ENCODE results near the gene SNX25. TPM values are rescaled to one million over a fixed set of nuclear protein-coding genes. Genes with fewer than 3 reads are reported as not detected.
A peak's percentile ranks its signal among the peaks of the same experiment; 100 is the strongest.

SNX25 gene
- total RNA-seq, 2 donors from 2014 or later = 13.2 to 16.8 TPM

GRCh38 chr4:185221912-185222311 is 12.5 kb downstream of the SNX25 start:
- Histone ChIP-seq H3K36me3 (no peaks in the 10 kb centered on the region), H3K4me3 (no peak overlapping the region), H3K27me3 (no peaks in the 10 kb centered on the region), H3K27ac (no peak overlapping the region), H3K4me1 (peaks cover 0 to 9% of the 10 kb centered on the region in 2 donors), H3K9me3 (no peaks in the 10 kb centered on the region)
- no peak for DNase-seq (ENCODE audit: low spot score)
- TF ChIP-seq, protein P1, sequence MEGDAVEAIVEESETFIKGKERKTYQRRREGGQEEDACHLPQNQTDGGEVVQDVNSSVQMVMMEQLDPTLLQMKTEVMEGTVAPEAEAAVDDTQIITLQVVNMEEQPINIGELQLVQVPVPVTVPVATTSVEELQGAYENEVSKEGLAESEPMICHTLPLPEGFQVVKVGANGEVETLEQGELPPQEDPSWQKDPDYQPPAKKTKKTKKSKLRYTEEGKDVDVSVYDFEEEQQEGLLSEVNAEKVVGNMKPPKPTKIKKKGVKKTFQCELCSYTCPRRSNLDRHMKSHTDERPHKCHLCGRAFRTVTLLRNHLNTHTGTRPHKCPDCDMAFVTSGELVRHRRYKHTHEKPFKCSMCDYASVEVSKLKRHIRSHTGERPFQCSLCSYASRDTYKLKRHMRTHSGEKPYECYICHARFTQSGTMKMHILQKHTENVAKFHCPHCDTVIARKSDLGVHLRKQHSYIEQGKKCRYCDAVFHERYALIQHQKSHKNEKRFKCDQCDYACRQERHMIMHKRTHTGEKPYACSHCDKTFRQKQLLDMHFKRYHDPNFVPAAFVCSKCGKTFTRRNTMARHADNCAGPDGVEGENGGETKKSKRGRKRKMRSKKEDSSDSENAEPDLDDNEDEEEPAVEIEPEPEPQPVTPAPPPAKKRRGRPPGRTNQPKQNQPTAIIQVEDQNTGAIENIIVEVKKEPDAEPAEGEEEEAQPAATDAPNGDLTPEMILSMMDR (IDR thresholded peaks at IDR 0.05) = no peak

DNA sequence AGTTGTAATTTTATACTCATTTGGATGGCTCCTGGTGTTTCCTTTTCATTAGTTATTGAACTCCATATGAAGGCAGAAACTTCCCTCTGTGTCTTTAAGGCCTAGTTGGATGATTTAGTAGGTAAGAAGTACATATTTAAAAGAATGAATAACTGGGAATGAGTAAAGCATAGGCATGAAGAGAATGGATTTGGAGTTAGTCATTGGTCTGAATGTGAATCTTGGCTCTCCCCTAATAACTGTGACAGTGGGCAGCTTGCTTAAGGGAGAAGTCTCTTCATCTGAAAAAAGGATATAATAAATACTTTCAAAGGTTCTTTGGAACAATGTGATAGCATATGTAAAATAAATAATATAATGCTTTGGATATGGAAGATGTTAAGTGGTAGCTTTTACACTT is 13.2 kb downstream of the SNX25 start:
- peaks cover 0 to 3% of the 10 kb centered on the region in 2 donors for H3K4me1 ChIP-seq
- no peak for DNase-seq (ENCODE audit: low spot score)

GRCh38 chr4:185224597-185224996 is 15.2 kb downstream of the SNX25 start:
- no peaks in the 10 kb centered on the region for H3K27me3 ChIP-seq
- no peak for DNase-seq (ENCODE audit: low spot score)
- TF ChIP-seq, protein P1 (IDR thresholded peaks at IDR 0.05) = peak in 1 of 2 donors; percentile 16
- peaks cover 0 to 10% of the 10 kb centered on the region in 2 donors for H3K4me1 ChIP-seq
- no peak overlapping the region for H3K27ac ChIP-seq
- no peak overlapping the region for H3K4me3 ChIP-seq
- H3K36me3 ChIP-seq = no peaks in the 10 kb centered on the region
- no peaks in the 10 kb centered on the region for H3K9me3 ChIP-seq

More for the DNA sequence above, 13.2 kb downstream of the SNX25 start:
- Histone ChIP-seq H3K27me3 (no peaks in the 10 kb centered on the region), H3K36me3 (no peaks in the 10 kb centered on the region), H3K27ac (no peak overlapping the region), H3K9me3 (no peaks in the 10 kb centered on the region), H3K4me3 (no peak overlapping the region)
- TF ChIP-seq, protein P1 (IDR thresholded peaks at IDR 0.05) = no peak

GRCh38 chr4:185225940-185226339 is 16.5 kb downstream of the SNX25 start:
- H3K36me3 ChIP-seq = no peaks in the 10 kb centered on the region
- no peak for DNase-seq (ENCODE audit: low spot score)
- H3K4me3 ChIP-seq = no peak overlapping the region
- no peak overlapping the region for H3K27ac ChIP-seq
- H3K4me1 ChIP-seq = peaks cover 0 to 10% of the 10 kb centered on the region in 2 donors
- TF ChIP-seq, protein P1 (IDR thresholded peaks at IDR 0.05) = no peak
- no peaks in the 10 kb centered on the region for H3K27me3 ChIP-seq
- H3K9me3 ChIP-seq = no peaks in the 10 kb centered on the region

DNA sequence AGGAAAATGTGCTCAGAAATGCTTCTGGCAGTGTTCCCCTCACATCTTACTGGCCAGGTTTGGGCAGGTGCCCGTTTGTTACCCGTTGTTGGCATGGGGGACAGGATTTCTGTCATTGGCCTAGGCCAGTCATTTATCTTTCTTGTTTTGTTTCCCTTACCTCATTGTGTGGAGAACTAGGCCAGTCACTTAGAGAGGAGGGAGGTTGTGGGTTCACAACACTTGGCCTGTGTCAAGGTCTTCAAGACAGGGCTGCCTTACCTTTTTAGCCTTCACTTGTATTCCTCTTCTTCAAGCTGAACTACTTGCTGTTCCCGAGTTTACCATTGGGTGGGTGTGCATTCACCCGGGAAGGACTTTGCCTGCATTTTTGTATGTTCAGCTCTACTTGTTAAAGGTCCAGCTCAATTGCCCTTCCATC is 17.7 kb downstream of the SNX25 start:
- H3K4me1 ChIP-seq = peaks cover 0 to 10% of the 10 kb centered on the region in 2 donors
- TF ChIP-seq, protein P1 (IDR thresholded peaks at IDR 0.05) = no peak
- DNase-seq (ENCODE audit: low spot score) = no peak
- no peak overlapping the region for H3K4me3 ChIP-seq
- H3K27ac ChIP-seq = no peak overlapping the region
- H3K9me3 ChIP-seq = no peaks in the 10 kb centered on the region
- no peaks in the 10 kb centered on the region for H3K27me3 ChIP-seq
- H3K36me3 ChIP-seq = no peaks in the 10 kb centered on the region

DNA sequence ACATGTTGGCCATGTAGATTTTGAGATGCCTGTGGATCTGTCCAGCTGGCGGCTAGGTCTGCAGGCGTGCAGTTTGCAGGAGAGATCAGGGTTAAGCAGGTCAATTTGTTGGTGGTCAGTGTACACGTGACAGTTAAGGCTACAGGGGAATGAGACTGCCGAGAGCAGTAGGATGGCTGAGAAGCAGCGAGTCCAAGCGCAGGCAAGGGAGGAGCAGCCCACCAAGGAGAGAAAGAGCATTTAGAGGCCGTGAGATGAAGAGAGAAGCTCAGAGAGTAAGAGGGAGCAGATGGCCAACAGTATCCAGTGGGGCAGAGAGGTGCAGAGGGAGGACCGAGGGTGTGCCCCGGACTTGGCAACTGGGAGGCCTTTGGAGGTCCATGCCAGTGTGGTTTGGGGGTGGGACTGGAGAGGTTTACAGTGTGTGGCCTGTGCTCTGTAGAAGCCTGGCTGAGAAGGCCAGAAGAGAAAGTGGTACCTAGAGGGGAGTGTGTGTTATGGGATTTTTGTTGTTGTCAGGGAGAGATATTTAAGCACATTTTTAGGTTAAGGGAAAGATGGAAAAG is 18.4 kb downstream of the SNX25 start:
- H3K27me3 ChIP-seq = no peaks in the 10 kb centered on the region
- peaks cover 0 to 10% of the 10 kb centered on the region in 2 donors for H3K4me1 ChIP-seq
- no peaks in the 10 kb centered on the region for H3K36me3 ChIP-seq
- TF ChIP-seq, protein P1 (IDR thresholded peaks at IDR 0.05) = no peak
- no peak overlapping the region for H3K27ac ChIP-seq
- DNase-seq (ENCODE audit: low spot score) = no peak
- H3K9me3 ChIP-seq = no peaks in the 10 kb centered on the region
- no peak overlapping the region for H3K4me3 ChIP-seq
